Measurements from ENCODE around the gene RTL5.

GRCh38 chrX:72130762-72131250 lies 909 bp downstream of the RTL5 start:
- TF ChIP-seq EP300 (IDR thresholded peaks at IDR 0.05) (no peak), POLR2A (IDR thresholded peaks at IDR 0.05) (no peak)
